ENCODE results near the gene LRCH1. TPM values are rescaled to one million over a fixed set of nuclear protein-coding genes. Genes with fewer than 3 reads are reported as not detected.
"Not testable (repeated sequence)": the region's sequence is repeated elsewhere in the genome, so short reads cannot be mapped to it uniquely, and the experiment has no call there.

Gene LRCH1
- total and polyA plus RNA-seq, 5 donors from 2014 or later, result 2.6 to 23.5 (median 3.4) TPM

GRCh38 chr13:46754812-46755211 lies 201.8 kb downstream of the LRCH1 start:
- Histone ChIP-seq H3K4me1 (ENCODE audit: control insufficient read depth, insufficient read depth, low read length, poor library complexity, severe bottlenecking) (no peaks in the 10 kb centered on the region), H3K27me3 (ENCODE audit: control insufficient read depth, insufficient read depth, low read length) (peaks cover 4% of the 10 kb centered on the region), H3K9me3 (ENCODE audit: control insufficient read depth in 2 of 2, low read length in 2 of 2) (no peaks in the 10 kb centered on the region), H3K4me3 (ENCODE audit: low read depth, low read length) (no peak overlapping the region), H3K27ac (ENCODE audit: insufficient read depth, low read length, poor library complexity, severe bottlenecking) (no peak overlapping the region), H3K36me3 (ENCODE audit: control insufficient read depth, insufficient read depth, low read length) (peaks cover 8% of the 10 kb centered on the region)
- peak overlapping the region in 1 of 4 donors; percentile 52 for H3K4me3 Mint-ChIP-seq
- H3K27me3 Mint-ChIP-seq, result peaks cover 12% of the 10 kb centered on the region
- H3K27ac Mint-ChIP-seq, result no peak overlapping the region
- H3K9me3 Mint-ChIP-seq, result peaks cover 0 to 2% (median 0%) of the 10 kb centered on the region in 7 donors
- H3K4me1 Mint-ChIP-seq, result peaks cover 6 to 15% (median 12%) of the 10 kb centered on the region in 4 donors
- ATAC-seq (ENCODE audit: low read depth in 2 of 2), result no peak
- peaks cover 5% of the 10 kb centered on the region for H3K36me3 Mint-ChIP-seq
- no peak for DNase-seq

DNA sequence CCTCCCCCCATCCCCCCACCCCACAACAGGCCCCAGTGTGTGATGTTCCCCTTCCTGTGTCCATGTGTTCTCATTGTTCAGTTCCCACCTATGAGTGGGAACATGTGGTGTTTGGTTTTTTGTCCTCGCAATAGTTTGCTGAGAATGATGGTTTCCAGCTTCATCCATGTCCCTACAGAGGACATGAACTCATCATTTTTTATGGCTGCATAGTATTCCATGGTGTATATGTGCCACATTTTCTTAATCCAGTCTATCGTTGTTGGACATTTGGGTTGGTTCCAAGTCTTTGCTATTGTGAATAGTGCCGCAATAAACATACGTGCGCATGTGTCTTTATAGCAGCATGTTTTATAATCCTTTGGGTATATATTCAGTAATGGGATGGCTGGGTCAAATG lies 202.5 kb downstream of the LRCH1 start:
- H3K36me3 ChIP-seq (ENCODE audit: control insufficient read depth, insufficient read depth, low read length); H3K4me1 ChIP-seq (ENCODE audit: control insufficient read depth, insufficient read depth, low read length, poor library complexity, severe bottlenecking); H3K4me3 ChIP-seq (ENCODE audit: low read depth, low read length); H3K9me3 Mint-ChIP-seq; DNase-seq; H3K27ac Mint-ChIP-seq; H3K27ac ChIP-seq (ENCODE audit: insufficient read depth, low read length, poor library complexity, severe bottlenecking); H3K4me3 Mint-ChIP-seq; ATAC-seq (ENCODE audit: low read depth in 2 of 2); H3K9me3 ChIP-seq (ENCODE audit: control insufficient read depth in 2 of 2, low read length in 2 of 2); H3K36me3 Mint-ChIP-seq; H3K27me3 ChIP-seq (ENCODE audit: control insufficient read depth, insufficient read depth, low read length): not testable (repeated sequence)
- peaks cover 12% of the 10 kb centered on the region for H3K27me3 Mint-ChIP-seq
- peaks cover 6 to 15% (median 12%) of the 10 kb centered on the region in 4 donors for H3K4me1 Mint-ChIP-seq

DNA sequence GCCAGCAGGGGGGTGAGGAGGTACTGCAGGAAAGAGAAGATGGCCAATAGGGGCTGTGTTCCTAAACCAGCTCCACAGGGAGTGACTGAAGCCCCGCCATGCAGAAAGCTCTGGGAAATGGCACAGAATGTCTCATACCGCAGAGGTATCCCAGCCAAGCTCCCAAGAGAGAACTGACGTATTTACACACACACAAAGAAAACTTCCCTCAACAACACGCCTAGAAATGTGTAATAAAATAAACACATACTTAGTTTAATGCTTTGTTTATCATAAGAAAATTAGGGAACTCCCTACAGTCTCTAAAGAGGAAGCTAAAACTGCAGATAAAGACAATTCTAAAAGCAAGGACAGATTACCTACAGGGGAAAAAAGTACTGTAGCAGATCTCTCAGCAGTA lies 204.0 kb downstream of the LRCH1 start:
- H3K9me3 ChIP-seq (ENCODE audit: control insufficient read depth in 2 of 2, low read length in 2 of 2), result no peaks in the 10 kb centered on the region
- H3K27ac Mint-ChIP-seq, result no peak overlapping the region
- no peaks in the 10 kb centered on the region for H3K36me3 Mint-ChIP-seq
- H3K27me3 ChIP-seq (ENCODE audit: control insufficient read depth, insufficient read depth, low read length), result peaks cover 4% of the 10 kb centered on the region
- H3K36me3 ChIP-seq (ENCODE audit: control insufficient read depth, insufficient read depth, low read length), result no peaks in the 10 kb centered on the region
- H3K4me3 ChIP-seq (ENCODE audit: low read depth, low read length), result no peak overlapping the region
- ATAC-seq (ENCODE audit: low read depth in 2 of 2) (no peak), DNase-seq (no peak)
- H3K4me1 Mint-ChIP-seq, result peaks cover 3 to 4% (median 3%) of the 10 kb centered on the region in 4 donors
- no peak overlapping the region for H3K4me3 Mint-ChIP-seq
- peaks cover 0 to 2% (median 0%) of the 10 kb centered on the region in 7 donors for H3K9me3 Mint-ChIP-seq
- no peaks in the 10 kb centered on the region for H3K4me1 ChIP-seq (ENCODE audit: control insufficient read depth, insufficient read depth, low read length, poor library complexity, severe bottlenecking)
- peaks cover 12% of the 10 kb centered on the region for H3K27me3 Mint-ChIP-seq
- no peak overlapping the region for H3K27ac ChIP-seq (ENCODE audit: insufficient read depth, low read length, poor library complexity, severe bottlenecking)

GRCh38 chr13:46757640-46758039 lies 204.7 kb downstream of the LRCH1 start:
- Histone ChIP-seq H3K4me1 (ENCODE audit: control insufficient read depth, insufficient read depth, low read length, poor library complexity, severe bottlenecking) (no peaks in the 10 kb centered on the region), H3K36me3 (ENCODE audit: control insufficient read depth, insufficient read depth, low read length) (no peaks in the 10 kb centered on the region), H3K27me3 (ENCODE audit: control insufficient read depth, insufficient read depth, low read length) (peaks cover 4% of the 10 kb centered on the region), H3K9me3 (ENCODE audit: control insufficient read depth in 2 of 2, low read length in 2 of 2) (no peaks in the 10 kb centered on the region), H3K4me3 (ENCODE audit: low read depth, low read length) (no peak overlapping the region), H3K27ac (ENCODE audit: insufficient read depth, low read length, poor library complexity, severe bottlenecking) (no peak overlapping the region)
- H3K4me3 Mint-ChIP-seq, result no peak overlapping the region
- DNase-seq (no peak), ATAC-seq (ENCODE audit: low read depth in 2 of 2) (no peak)
- peaks cover 0 to 2% (median 0%) of the 10 kb centered on the region in 7 donors for H3K9me3 Mint-ChIP-seq
- H3K36me3 Mint-ChIP-seq, result no peaks in the 10 kb centered on the region
- no peak overlapping the region for H3K27ac Mint-ChIP-seq
- H3K27me3 Mint-ChIP-seq, result peaks cover 12% of the 10 kb centered on the region
- H3K4me1 Mint-ChIP-seq, result peaks cover 0 to 2% (median 0%) of the 10 kb centered on the region in 4 donors

GRCh38 chr13:46759846-46760245 lies 206.9 kb downstream of the LRCH1 start:
- H3K4me3 Mint-ChIP-seq, result no peak overlapping the region
- Histone ChIP-seq H3K27ac (ENCODE audit: insufficient read depth, low read length, poor library complexity, severe bottlenecking) (no peak overlapping the region), H3K9me3 (ENCODE audit: control insufficient read depth in 2 of 2, low read length in 2 of 2) (no peaks in the 10 kb centered on the region), H3K4me3 (ENCODE audit: low read depth, low read length) (no peak overlapping the region), H3K36me3 (ENCODE audit: control insufficient read depth, insufficient read depth, low read length) (no peaks in the 10 kb centered on the region), H3K27me3 (ENCODE audit: control insufficient read depth, insufficient read depth, low read length) (peaks cover 4% of the 10 kb centered on the region), H3K4me1 (ENCODE audit: control insufficient read depth, insufficient read depth, low read length, poor library complexity, severe bottlenecking) (no peaks in the 10 kb centered on the region)
- H3K27me3 Mint-ChIP-seq, result peaks cover 12% of the 10 kb centered on the region
- H3K36me3 Mint-ChIP-seq, result no peaks in the 10 kb centered on the region
- no peak for DNase-seq
- H3K4me1 Mint-ChIP-seq, result peaks cover 0 to 2% (median 0%) of the 10 kb centered on the region in 4 donors
- peak overlapping the region in 1 of 3 donors; percentile 39 for H3K27ac Mint-ChIP-seq
- peaks cover 0 to 2% (median 0%) of the 10 kb centered on the region in 7 donors for H3K9me3 Mint-ChIP-seq
- no peak for ATAC-seq (ENCODE audit: low read depth in 2 of 2)

GRCh38 chr13:46761174-46761573 lies 208.2 kb downstream of the LRCH1 start:
- Mint-ChIP-seq H3K4me3 (no peak overlapping the region), H3K4me1 (no peaks in the 10 kb centered on the region), H3K27me3 (peaks cover 12% of the 10 kb centered on the region), H3K36me3 (no peaks in the 10 kb centered on the region), H3K27ac (peak overlapping the region in 1 of 3 donors; percentile 24), H3K9me3 (peaks cover 0 to 2% (median 0%) of the 10 kb centered on the region in 7 donors)
- ATAC-seq (ENCODE audit: low read depth in 2 of 2), result no peak
- no peak for DNase-seq
- Histone ChIP-seq H3K27ac (ENCODE audit: insufficient read depth, low read length, poor library complexity, severe bottlenecking) (no peak overlapping the region), H3K9me3 (ENCODE audit: control insufficient read depth in 2 of 2, low read length in 2 of 2) (no peaks in the 10 kb centered on the region), H3K4me1 (ENCODE audit: control insufficient read depth, insufficient read depth, low read length, poor library complexity, severe bottlenecking) (no peaks in the 10 kb centered on the region), H3K4me3 (ENCODE audit: low read depth, low read length) (no peak overlapping the region), H3K36me3 (ENCODE audit: control insufficient read depth, insufficient read depth, low read length) (no peaks in the 10 kb centered on the region), H3K27me3 (ENCODE audit: control insufficient read depth, insufficient read depth, low read length) (peaks cover 4% of the 10 kb centered on the region)

DNA sequence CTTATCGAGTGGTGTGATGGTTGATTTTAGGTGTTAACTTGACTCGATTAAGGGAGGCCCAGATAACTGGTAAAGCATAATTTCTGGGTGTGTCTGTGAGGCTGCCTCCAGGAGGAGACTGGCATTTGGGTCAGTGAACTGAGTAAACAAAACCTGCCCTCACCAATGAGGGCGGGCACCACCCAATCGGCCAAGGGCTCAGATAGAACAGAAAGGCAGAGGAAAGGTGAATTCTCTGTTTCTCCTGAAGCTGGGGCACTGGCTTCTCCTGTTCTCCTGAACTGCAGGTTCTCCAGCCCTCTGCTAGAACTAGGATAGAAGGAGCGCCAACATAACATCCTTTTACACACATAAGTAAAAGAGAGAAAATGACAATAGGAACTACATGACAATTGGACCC lies 208.9 kb downstream of the LRCH1 start:
- H3K4me1 ChIP-seq (ENCODE audit: control insufficient read depth, insufficient read depth, low read length, poor library complexity, severe bottlenecking), result no peaks in the 10 kb centered on the region
- Mint-ChIP-seq H3K27ac (no peak overlapping the region), H3K4me1 (no peaks in the 10 kb centered on the region), H3K9me3 (no peaks in the 10 kb centered on the region), H3K4me3 (no peak overlapping the region), H3K27me3 (peaks cover 8% of the 10 kb centered on the region), H3K36me3 (no peaks in the 10 kb centered on the region)
- no peak overlapping the region for H3K4me3 ChIP-seq (ENCODE audit: low read depth, low read length)
- H3K9me3 ChIP-seq (ENCODE audit: control insufficient read depth in 2 of 2, low read length in 2 of 2), result no peaks in the 10 kb centered on the region
- DNase-seq (no peak), ATAC-seq (ENCODE audit: low read depth in 2 of 2) (no peak)
- peaks cover 4% of the 10 kb centered on the region for H3K27me3 ChIP-seq (ENCODE audit: control insufficient read depth, insufficient read depth, low read length)
- H3K27ac ChIP-seq (ENCODE audit: insufficient read depth, low read length, poor library complexity, severe bottlenecking), result no peak overlapping the region
- H3K36me3 ChIP-seq (ENCODE audit: control insufficient read depth, insufficient read depth, low read length), result no peaks in the 10 kb centered on the region

GRCh38 chr13:46769925-46770324 lies 217.0 kb downstream of the LRCH1 start:
- not testable (repeated sequence) for ATAC-seq (ENCODE audit: low read depth in 2 of 2); H3K4me1 ChIP-seq (ENCODE audit: control insufficient read depth, insufficient read depth, low read length, poor library complexity, severe bottlenecking); H3K27ac ChIP-seq (ENCODE audit: insufficient read depth, low read length, poor library complexity, severe bottlenecking); H3K27me3 Mint-ChIP-seq; DNase-seq; H3K9me3 ChIP-seq (ENCODE audit: control insufficient read depth in 2 of 2, low read length in 2 of 2); H3K9me3 Mint-ChIP-seq; H3K4me3 ChIP-seq (ENCODE audit: low read depth, low read length); H3K4me1 Mint-ChIP-seq; H3K27me3 ChIP-seq (ENCODE audit: control insufficient read depth, insufficient read depth, low read length); H3K4me3 Mint-ChIP-seq
- peak overlapping the region in 1 of 3 donors; percentile 61 for H3K27ac Mint-ChIP-seq
- H3K36me3 Mint-ChIP-seq, result peaks cover 37% of the 10 kb centered on the region
- peaks cover 25% of the 10 kb centered on the region for H3K36me3 ChIP-seq (ENCODE audit: control insufficient read depth, insufficient read depth, low read length)

All from CD4-positive, CD25-positive, alpha-beta regulatory T cell (primary cell).